ENCODE results near the gene ERFL.

DNA sequence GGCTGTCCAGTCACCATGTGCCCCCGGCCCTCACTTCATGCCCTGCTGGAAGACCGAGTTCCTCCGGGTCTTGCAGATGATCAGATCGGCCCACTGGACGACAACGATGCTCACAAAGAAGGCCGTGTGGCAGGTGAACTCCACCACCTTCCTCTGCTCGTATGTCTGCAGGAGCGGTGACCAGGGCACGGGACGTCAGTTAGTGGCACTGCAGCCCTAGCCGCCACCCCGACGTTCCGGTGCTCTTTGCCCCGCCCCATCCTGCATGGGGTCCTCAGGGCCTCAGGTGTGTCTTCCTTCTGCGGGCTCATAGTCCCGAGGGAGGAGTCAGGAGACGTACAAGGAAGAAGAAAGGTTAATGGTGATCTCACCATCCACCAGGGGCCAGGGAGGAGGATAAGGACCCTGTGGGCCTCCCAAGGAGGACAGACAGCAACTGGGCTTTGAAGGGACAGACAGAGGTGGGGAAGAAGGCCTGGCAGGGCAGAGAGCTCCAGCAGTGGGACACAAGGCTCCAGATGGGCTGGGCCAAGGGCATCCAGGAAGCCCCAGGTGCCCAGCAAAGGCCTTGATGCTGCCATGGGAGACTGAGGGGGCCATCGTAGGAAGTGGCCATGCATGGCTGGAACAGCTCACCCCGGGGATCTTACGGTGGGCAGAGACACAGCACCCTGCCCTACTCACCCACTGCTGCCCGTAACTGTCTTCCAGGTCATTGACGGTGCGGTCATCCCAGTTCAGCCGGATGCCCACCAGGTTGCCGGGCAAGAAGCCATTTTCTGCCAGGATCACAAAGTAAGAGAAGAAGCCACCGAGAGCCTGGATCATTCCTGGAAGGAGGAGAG, 40.7 kb upstream of the ERFL start:
- TF ChIP-seq, protein P1, sequence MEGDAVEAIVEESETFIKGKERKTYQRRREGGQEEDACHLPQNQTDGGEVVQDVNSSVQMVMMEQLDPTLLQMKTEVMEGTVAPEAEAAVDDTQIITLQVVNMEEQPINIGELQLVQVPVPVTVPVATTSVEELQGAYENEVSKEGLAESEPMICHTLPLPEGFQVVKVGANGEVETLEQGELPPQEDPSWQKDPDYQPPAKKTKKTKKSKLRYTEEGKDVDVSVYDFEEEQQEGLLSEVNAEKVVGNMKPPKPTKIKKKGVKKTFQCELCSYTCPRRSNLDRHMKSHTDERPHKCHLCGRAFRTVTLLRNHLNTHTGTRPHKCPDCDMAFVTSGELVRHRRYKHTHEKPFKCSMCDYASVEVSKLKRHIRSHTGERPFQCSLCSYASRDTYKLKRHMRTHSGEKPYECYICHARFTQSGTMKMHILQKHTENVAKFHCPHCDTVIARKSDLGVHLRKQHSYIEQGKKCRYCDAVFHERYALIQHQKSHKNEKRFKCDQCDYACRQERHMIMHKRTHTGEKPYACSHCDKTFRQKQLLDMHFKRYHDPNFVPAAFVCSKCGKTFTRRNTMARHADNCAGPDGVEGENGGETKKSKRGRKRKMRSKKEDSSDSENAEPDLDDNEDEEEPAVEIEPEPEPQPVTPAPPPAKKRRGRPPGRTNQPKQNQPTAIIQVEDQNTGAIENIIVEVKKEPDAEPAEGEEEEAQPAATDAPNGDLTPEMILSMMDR (IDR thresholded peaks at IDR 0.05), result no peak
- no peak for TF ChIP-seq POLR2A (IDR thresholded peaks at IDR 0.05)

Data from Peyer's patch (tissue), 4 donors.